Fibroblast of skin of left quadriceps (primary cell): ENCODE data around the gene PUM2.
"Not testable (repeated sequence)": the region's sequence is repeated elsewhere in the genome, so short reads cannot be mapped to it uniquely, and the experiment has no call there.

ENCODE experiments used
- DNase-seq, 2 experiments: peaks; one replicate each; pipeline ENCODE4 v3.0.0-alpha.2; 2013; ENCODE audit warnings: low read depth in 2 of 2

The PUM2 gene

GRCh38 chr2:20350753-20351554, at the start of gene PUM2:
Gene PUM2 (minus strand): TSS chr2:20350844. CDS start chr2:20327360, 23,484 bp downstream.
- DNase-seq, result peak; percentile 92 to 94

GRCh38 chr2:20400306-20400705, 49.7 kb upstream of the PUM2 start:
- DNase-seq, result no peak

GRCh38 chr2:20398956-20399567, 48.4 kb upstream of the PUM2 start:
- no peak for DNase-seq

- no peak for DNase-seq
Observed at GRCh38 chr2:20397811-20398447, 47.3 kb upstream of the PUM2 start.

- DNase-seq, result no peak
Observed at GRCh38 chr2:20396356-20397000, 45.8 kb upstream of the PUM2 start.

GRCh38 chr2:20393986-20394385, 43.3 kb upstream of the PUM2 start:
- DNase-seq, result no peak

- no peak for DNase-seq
Observed at GRCh38 chr2:20391951-20392699, 41.5 kb upstream of the PUM2 start.

GRCh38 chr2:20390524-20391123, 40.0 kb upstream of the PUM2 start:
- DNase-seq, result no peak

GRCh38 chr2:20384953-20385352, 34.3 kb upstream of the PUM2 start:
- no peak for DNase-seq

- DNase-seq, result no peak
Observed at GRCh38 chr2:20382965-20383810, 32.5 kb upstream of the PUM2 start.

GRCh38 chr2:20381457-20381856, 30.8 kb upstream of the PUM2 start:
- no peak for DNase-seq

GRCh38 chr2:20378891-20379519, 28.4 kb upstream of the PUM2 start:
- peak; percentile 29 to 42 for DNase-seq

GRCh38 chr2:20378341-20378740, 27.7 kb upstream of the PUM2 start:
- DNase-seq, result no peak

GRCh38 chr2:20377741-20378140, 27.1 kb upstream of the PUM2 start:
- no peak for DNase-seq

- DNase-seq, result not testable (repeated sequence)
Observed at GRCh38 chr2:20374982-20375381, 24.3 kb upstream of the PUM2 start.

- no peak for DNase-seq
Observed at GRCh38 chr2:20372896-20373640, 22.4 kb upstream of the PUM2 start.

- no peak for DNase-seq
Observed at GRCh38 chr2:20371323-20372025, 20.8 kb upstream of the PUM2 start.

- no peak for DNase-seq
Observed at GRCh38 chr2:20370191-20370590, 19.5 kb upstream of the PUM2 start.
